G401.6 (cell line): ENCODE measurements around the gene WASHC4.
"Not testable (repeated sequence)": the region's sequence is repeated elsewhere in the genome, so short reads cannot be mapped to it uniquely, and the experiment has no call there.

Source experiments
- FAIRE-seq: peaks from 2 replicates; lab custom pipeline; 2012; peaks lifted over from hg19 to GRCh38; lab: Jason Lieb, UNC

The WASHC4 gene

DNA sequence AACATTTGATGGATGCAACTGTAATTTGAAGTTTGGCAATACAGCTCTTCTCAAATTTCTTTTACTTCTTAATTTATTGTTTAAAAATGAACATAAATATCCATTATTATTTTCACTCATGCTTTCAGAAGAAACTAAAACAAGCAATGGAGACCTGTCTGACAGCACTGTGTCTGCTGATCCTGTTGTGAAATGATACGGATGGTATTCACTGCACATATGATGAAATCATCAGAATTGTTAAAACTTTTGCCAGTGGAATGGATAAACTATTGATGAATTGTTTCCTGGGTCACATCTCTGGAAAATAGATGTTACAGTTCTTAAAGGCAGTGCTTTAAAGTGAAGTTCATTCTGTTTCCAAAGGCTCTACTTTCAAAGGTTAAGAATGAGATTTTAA, 59.2 kb downstream of the WASHC4 start:
- no peak for FAIRE-seq

DNA sequence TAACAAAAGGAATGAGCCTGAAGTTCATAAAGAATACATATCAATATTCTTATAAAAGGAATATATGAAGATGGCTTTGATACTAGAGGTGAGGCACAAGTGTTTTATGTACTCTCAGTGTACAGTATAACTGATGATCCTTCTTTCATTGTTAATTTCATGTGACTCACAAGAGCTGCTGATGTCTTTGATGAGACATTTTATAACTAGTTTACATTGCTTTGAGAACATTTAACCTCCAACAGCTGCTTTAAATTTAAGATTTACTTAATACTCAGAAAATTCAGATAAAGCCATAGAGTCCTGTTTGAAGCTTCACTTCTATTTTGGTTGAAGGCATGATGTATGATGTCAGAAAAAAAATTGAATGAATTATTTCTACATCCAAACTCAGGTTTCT, 59.8 kb downstream of the WASHC4 start:
- no peak for FAIRE-seq

DNA sequence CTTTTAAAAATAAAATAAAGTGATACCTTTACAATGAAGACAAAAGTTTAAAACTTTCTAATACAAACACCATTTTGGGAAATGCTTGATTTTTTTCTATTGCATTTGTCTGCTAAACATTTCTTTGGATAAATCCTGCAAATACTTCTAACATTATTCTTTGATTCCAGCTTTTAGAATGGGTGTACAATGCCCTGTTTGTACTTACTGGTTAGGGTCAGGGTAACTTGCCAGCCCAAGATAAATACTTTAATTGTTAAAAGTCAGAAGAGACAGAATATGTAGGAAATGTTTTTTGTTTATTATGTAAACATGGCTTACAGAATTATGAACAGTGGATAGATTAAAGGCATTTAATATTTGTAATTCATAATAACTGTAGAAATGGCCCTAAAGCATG, 60.5 kb downstream of the WASHC4 start:
- peak; percentile 33 for FAIRE-seq

DNA sequence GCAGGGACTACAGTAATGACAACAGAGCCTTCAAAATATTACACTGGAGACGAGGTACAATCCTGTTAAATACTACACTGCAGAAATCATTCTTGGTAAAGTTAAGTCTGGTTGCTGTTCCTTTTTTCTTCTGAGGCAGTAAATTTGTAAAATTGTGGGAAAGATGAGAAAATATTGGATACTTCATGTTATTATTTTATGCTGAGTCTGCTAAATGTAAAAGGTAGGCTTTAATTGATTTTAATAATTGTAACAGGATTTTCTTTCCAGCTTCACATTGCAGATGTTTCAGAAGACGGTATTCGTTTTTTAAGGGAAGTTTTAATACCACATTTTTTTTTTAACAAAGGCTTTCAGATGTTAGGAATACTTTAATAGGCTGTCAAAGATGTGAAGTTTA, 62.6 kb downstream of the WASHC4 start:
- no peak for FAIRE-seq

DNA sequence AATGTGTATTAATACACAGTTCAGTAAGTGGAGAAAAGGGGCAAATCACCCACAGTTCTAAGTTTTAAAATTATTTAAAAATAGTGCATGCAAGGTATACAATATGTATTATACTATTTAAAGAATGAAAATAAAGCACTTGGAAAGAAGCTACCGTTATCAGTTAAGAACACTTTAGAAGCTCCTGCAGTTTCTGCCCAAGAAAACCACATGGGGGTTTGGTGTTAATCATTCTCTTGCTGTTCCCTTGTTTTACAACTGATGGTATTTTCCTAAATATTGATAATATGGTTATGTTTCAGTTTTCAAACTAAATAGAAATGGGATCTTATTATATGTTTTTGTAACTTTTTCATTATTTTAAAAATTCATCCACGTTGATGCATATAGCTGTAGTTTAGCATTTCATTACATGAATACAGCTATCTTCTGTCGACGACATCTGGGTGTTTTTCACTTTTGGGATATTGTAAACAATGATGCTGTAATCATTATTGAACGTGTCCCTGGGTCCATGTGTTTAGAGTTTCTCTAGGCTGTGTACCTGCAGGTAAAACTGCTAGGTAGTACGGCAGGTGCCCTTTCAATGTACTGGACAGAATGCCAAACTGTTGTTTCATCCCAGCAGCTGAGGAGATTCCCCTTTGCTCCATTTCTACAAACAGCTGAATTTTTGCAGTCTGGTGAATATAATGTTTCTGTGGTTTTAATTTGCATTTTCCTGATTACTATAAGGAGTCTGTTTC, 64.3 kb downstream of the WASHC4 start:
- no peak for FAIRE-seq

DNA sequence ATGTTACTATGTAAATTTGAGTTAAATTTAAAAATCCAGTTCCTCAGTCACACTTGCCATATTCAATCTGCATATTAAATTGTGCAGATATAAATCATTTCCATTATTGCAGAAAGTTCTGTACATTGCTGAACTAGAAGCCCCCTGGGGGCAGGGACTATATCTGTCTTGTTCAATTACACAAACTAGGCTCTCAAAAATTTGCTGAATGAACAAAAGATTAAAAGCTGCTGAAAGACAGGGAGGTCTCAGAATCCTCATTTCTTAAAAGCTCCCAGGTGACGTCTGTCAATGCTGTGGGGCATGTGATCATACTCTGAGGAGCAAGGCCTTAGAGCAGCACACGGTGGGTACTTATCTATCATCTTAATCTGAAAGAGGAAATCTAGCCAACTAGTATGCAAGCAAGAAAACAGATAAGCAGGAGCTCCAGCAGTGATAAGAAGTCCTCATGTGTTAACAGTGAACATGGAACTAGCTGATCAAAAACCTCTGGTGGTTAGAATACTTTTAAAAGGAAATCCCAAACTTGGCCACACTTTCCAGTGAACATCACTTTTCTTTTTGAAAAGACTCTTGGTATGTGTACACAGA, 68.0 kb downstream of the WASHC4 start:
- FAIRE-seq = no peak

DNA sequence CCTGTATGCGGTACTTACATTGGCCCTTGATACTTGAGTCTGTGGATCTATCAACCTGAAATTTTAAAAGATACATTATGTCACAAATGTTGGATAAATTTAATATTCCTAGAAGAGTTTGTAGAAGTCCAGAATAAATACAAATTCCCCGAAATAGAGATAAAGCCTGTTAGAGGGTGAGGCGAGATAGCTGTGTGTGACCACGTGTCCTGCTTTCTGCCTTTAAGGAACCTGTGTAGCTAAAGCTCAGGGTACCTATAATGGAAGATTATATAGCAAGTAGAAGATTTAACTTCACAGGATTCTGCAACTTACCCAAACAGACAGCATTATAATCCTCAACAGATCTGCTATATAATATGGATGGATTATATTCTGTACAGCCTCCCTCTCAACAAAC, 69.7 kb downstream of the WASHC4 start:
- no peak for FAIRE-seq

DNA sequence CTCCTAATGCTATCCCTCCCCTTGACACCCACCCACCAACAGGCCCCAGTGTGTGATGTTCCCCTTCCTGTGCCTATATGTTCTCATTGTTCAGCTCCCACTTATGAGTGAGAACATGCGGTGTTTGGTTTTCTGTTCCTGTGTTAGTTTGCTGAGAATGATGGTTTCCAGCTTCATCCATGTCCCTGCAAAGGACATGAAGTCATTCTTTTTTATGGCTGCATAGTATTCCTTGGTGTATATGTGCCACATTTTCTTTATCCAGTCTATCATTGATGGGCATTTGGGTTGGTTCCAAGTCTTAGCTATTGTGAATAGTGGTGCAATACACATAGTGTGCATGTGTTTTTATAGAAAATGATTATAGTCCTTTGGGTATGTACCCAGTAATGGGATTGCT, 71.6 kb downstream of the WASHC4 start:
- not testable (repeated sequence) for FAIRE-seq

DNA sequence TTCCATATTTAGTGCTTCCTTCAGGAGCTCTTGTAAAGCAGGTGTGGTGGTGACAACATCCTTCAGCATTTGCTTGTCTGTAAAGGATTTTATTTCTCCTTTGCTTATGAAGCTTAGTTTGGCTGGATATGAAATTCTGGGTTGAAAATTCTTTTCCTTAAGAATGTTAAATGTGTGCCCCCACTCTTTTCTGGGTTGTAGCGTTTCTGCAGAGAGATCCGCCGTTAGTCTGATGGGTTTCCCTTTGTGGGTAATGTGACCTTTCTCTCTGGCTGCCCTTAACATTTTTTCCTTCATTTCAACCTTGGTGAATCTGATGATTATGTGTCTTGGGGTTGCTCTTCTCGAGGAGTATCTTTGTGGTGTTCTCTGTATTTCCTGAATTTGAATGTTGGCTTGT, 75.9 kb downstream of the WASHC4 start:
- not testable (repeated sequence) for FAIRE-seq

DNA sequence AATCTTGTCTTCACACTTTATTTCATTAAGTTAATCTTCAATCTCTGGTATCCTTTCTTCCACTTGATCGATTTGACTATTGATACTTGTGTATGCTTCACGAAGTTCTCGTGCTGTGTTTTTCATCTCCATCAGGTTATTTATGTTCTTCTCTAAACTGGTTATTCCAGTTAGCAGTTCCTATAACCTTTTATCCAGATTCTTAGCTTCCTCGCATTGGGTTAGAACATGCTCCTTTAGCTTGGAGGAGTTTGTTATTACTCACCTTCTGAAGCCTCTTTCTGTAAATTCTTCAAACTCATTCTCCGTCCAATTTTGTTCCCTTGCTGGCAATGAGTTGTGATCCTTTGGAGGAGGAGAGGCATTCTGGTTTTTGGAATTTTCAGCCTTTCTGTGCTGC, 76.4 kb downstream of the WASHC4 start:
- not testable (repeated sequence) for FAIRE-seq

DNA sequence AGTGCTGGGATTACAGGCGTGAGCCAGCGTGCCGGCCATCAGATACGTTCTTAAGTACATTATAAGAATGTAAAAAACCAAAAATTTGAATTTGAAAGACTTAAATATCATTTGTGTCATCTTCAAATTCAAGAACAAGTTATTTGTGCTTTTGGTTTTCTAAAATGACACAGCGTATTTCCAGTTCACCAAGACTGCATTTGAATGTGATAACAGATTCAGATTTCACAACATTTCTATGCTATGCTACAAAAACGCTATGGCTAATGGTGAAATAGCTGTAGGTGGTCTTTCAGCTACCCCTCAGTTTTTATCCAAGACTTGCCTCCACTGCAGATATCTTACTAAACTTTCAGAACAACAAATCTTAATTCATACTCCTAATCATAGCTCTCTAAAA, 81.8 kb downstream of the WASHC4 start:
- no peak for FAIRE-seq

DNA sequence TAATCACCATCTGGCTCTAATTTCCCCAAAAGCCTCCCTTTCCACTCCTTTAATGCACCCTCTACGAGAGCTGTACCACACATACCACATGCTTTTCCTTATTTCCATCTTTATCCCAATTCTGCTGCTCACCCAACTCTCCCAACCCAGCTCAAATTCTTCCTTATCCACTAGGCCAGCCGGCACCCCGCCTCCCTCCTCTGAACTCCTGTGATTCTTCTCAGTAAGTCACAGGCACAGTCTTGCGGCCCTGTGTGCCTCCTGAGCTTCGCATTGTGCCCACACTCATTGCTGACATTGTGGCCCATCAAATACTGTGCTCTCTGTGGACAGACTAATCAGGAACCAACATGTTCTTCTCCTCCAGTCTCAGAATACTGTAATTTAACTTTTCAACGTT, 83.0 kb downstream of the WASHC4 start:
- no peak for FAIRE-seq

DNA sequence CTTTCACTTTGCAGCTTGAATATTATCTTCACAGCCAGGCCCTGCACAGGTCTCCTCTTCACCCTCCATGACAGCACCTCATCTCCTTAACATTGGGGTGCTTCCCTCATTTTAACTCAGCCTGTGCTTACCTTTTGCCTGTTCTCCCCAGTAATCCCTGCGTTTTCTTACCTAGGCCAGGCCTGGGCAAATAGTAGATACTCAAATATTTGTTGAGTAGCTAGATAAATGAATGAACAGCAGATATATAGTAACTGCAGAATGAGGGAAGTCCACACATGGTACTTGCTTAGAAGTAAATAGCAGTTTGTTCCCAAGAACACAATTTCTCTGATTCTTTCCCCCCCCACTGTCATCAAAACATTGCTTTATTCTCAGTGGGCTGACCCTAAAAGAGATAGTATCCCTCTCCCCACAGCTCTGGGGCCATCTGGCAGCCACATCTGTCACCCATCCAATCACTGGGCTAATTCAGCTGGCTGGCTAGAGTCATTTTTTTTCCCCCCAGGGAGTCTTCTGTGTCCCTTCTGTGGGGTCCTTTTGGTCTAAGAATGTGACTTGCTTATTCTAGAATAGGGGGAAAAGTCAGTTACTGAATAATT, 85.2 kb downstream of the WASHC4 start:
- FAIRE-seq = no peak

DNA sequence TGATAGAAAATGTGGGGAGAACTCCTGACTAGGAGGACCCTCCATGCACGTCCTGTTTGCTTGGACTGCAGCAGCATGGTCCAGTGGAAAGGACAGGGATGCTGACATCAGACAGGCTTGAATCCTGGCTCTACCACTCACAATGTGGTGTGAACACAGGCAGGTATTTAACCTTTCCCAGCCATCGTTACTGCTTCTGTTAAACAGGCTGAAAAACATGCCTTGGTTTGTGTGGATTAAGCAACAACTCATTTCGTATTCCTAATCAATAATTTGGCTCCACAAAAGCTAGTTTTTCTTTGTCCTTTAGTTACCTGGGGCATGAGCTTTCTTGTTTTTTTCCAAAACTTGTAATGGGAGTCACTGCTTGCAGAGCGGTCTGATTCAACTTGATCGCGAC, 87.4 kb downstream of the WASHC4 start:
- FAIRE-seq = no peak

DNA sequence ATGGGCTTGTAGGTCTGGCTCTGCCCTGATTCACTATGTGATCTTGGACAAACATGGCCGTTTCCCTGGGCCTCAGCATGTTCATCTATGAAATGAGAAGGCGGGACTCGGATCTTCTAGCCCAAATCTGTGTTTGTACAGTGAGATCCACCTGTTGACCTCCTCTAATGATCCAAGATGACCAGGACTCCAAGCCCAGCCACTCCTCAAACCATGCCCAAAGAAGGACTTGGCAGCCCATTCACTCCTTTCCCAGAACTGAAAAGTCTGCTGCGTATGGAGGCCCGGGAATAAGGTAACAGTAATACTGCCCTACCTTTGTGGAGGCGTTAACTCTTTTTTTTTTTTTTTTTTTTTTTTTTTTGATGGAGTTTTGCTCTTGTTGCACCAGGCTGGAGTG, 88.6 kb downstream of the WASHC4 start:
- FAIRE-seq = no peak

DNA sequence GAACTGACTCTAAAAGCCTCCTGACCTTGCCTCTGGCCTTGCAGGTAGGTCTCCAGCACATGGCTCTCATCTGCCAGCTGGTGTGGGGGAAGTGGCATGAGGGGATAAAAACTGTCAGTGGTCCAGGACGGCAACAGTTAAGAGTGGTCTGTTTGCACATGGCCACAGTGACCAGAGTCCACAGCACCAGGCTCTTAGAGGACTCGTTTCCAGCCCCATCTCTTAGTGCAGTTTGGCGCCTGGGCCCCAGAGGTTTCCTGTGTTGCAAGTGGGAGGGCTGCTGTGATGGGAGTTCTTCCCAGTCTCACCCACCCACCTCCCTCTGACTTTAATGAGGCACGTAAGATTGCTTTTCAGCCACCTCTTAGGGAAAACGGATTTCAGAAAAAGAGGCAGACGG, 91.4 kb downstream of the WASHC4 start:
- FAIRE-seq = no peak

DNA sequence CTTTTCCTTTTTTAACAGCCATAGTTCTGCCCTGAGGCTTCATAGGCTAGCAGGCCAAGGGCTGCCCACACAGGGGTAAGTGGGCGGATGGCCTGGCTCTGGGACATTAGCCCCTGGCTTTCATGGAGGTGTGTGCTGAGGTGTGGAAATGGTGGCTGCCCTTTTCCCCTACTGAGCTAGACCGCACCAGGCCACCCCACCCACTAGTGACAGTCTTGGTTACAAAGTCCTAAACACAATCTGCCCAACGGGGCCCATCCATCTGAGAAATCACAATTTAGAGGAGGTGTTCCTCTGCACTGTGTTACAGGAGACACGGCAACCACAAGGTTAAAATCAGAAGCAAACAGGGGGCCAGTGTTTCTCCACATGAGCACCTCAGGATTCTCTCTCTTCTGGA, 92.9 kb downstream of the WASHC4 start:
- FAIRE-seq = no peak

DNA sequence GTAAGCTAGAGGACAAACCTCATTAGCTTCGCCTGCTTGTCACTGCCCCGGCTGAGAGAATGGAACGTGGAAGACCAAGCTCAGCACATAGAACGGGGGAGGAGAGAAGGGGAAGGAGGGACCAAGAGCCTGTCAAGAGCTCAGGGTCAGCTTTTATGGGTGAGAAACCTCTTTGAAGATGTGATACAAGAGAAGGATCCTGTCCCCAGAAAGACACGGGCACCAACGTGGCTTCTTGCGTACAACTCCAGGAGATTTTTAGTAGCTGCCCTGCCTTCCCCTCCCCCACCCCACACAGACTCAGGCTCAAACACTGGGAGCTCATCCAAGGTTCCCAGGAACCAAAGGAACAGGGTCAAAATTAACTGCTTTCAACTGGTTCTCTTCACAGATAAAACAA, 93.8 kb downstream of the WASHC4 start:
- no peak for FAIRE-seq

DNA sequence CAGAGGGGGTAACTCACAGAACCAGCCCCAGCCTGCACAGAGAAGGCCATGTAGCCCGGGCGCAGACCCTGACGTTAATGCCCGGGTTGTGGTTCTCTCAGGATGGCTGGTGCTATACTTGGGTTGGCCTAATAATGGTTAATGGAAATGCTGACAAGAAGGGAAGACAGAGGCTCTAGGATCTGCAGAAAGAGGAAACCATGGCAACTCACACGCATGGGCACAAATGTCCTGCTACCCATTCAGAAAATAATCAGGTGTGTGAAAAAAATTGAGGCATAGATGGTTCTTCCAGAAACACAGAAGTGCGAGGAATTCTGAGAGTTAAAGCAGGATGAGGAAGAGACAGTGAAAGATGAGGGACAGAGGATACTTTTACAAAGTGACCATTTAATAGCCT, 94.7 kb downstream of the WASHC4 start:
- no peak for FAIRE-seq

DNA sequence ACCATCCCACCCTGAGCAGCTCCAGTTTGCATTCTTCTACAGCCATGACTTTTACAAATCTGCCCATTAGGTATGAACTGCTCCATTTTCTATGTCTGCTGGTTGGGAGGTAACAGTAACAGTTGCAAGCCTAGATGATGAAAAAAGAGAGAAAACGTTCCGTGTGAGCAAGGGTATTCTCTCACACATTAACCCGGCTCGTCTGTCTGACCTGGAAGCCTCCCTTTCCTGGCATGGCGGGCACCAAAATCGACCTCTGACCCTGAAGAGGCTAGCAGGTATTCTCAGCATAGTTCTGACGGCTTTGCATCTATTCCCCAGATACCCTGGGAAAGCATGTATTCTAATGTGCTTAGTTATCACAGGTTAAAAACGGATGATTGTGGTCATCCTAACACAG, 96.6 kb downstream of the WASHC4 start:
- no peak for FAIRE-seq

DNA sequence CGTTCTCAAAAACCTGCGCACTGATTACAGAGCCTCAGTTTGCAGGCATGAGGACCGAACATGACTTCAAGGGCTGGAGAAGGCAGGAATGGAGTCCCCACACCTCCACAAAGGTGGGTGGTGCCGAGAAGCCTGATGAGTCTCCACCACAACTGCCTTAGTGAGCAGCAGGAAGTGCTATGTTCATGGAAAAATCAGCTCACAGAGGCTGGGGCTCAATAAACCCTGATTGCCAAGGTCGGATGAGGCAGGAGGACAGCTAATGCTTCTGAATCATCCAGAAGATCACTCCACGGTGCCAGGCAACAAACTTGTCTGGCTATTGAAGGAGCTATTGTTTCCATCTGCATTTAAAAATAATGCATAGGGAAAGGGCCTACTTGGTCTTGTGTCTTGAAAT, 97.4 kb downstream of the WASHC4 start:
- no peak for FAIRE-seq

DNA sequence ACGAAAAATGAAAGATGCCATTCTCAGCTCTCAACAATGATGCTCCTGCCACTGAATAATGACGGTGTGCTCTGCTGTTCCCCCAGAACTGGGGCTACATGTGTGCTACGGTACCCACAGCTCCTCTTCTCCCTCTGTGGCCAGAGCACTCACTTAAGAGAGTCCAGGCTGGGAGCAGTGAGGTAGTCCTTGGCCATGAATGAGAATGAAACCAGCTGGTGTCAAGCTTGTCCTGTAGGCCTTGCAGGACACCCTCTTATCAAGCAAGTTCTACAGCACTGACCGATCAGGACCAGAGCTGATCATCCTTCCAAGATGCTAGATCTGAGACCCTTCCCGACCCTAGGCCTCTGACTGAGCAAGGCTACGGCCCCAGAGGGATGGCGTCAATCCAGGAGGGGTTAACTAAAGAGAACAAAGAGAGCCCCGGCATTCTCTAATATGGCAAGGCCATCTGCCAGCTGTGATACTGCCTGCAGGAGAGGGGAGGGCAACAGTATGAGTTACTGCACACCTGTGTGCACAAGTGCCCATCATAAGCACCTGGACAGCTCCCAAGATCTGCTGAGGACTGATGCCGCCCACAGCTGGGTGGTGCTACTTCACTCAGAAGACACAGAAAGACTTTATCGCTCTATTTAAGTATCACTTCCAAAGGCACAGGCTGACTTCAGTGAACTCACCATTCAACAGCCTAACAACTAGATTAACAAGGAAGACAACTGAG, 98.0 kb downstream of the WASHC4 start:
- FAIRE-seq = no peak

DNA sequence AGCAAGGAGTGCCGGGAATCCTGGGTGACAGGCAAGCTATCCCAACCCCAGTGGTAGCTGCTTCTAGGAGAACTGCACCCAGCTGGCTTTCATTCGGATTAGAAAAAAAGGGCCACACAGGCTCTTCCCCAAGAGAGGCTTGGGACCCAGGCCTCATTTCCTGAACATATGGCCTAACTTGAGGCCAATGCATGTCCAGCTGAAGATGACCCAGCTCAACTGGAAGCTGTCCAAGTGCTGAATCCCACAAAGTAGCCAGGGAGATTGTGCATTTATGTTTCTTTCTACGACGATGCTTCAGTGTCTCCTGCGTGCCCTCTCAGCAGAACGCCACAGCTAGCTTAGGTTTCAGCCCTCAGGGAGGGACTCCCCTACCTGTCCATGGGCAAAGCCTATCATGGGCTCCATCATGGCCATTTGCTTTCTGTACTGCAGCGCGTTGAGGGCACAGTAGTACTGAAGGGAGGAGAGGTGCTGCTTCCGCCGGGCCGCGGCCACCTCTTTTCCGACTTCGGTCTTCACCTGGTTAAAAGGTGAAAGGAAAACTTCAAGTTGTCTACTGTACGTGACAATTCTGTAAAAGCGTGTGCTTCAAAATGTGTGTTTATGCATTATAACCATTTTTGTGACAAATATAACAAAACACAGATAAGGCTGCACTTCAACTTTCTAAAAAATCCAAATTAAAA, 99.3 kb downstream of the WASHC4 start:
- FAIRE-seq = no peak
